Measurements from ENCODE around the gene PDK3.

DNA sequence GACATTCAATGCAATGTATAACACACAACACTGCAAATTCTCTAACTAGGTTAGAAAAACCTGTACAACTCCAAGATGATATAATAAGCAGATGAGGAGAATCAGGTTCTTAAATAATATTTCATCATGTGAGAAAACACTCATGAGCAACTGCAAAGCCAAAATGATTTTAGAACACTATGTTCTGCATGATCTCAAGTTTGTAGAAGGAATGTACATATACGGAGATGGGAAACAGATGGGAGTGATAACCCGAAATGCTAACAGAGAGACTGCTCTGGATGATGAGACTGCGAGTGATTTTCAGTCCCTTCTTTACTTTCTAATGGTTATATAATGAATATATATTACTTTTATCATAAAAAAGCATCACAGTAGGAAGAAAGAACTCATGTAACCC, 101.2 kb downstream of the PDK3 start:
- TF ChIP-seq, protein P1, sequence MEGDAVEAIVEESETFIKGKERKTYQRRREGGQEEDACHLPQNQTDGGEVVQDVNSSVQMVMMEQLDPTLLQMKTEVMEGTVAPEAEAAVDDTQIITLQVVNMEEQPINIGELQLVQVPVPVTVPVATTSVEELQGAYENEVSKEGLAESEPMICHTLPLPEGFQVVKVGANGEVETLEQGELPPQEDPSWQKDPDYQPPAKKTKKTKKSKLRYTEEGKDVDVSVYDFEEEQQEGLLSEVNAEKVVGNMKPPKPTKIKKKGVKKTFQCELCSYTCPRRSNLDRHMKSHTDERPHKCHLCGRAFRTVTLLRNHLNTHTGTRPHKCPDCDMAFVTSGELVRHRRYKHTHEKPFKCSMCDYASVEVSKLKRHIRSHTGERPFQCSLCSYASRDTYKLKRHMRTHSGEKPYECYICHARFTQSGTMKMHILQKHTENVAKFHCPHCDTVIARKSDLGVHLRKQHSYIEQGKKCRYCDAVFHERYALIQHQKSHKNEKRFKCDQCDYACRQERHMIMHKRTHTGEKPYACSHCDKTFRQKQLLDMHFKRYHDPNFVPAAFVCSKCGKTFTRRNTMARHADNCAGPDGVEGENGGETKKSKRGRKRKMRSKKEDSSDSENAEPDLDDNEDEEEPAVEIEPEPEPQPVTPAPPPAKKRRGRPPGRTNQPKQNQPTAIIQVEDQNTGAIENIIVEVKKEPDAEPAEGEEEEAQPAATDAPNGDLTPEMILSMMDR (IDR thresholded peaks at IDR 0.05) = no peak
- TF ChIP-seq POLR2A (IDR thresholded peaks at IDR 0.05) = no peak
